HEK293T (cell line): ENCODE results near the gene RBFA.

Source experiments
- CTCF ChIA-PET: fragments of 350-600 bp; formaldehyde crosslinking; extraction: SDS; loops from one replicate; lab custom pipeline; 2021; ENCODE audit warnings: antibody characterized with exemption, inconsistent platforms; lab: Yijun Ruan, JAX
- POLR2A ChIA-PET: fragments of 350-600 bp; formaldehyde crosslinking; extraction: SDS; loops from one replicate; lab custom pipeline; 2020; ENCODE audit warnings: antibody characterized with exemption, inconsistent platforms; lab: Yijun Ruan, JAX
- DNase-seq: peaks from one replicate; pipeline ENCODE4 v3.0.0; 2012; ENCODE audit warnings: mixed read lengths; ENCODE audit errors: extremely low spot score
- BHLHE40 ChIP-seq: fragments of 450-650 bp; IDR thresholded peaks from 2 replicates; pipeline ENCODE4 v1.6.1; 2016; ENCODE audit warnings: mild to moderate bottlenecking, moderate library complexity, borderline replicate concordance
- FOXK2 ChIP-seq: fragments of 450-650 bp; IDR thresholded peaks from 2 replicates; pipeline ENCODE4 v1.6.1; 2016; ENCODE audit warnings: mild to moderate bottlenecking
- FOXM1 ChIP-seq: fragments of 450-650 bp; IDR thresholded peaks from 2 replicates; pipeline ENCODE4 v1.6.1; 2017; ENCODE audit warnings: mild to moderate bottlenecking, borderline replicate concordance
- L3MBTL2 ChIP-seq: fragments of 450-650 bp; conservative IDR thresholded peaks from 2 replicates; pipeline ENCODE4 v1.6.1; 2016; ENCODE audit warnings: mild to moderate bottlenecking
- LEF1 ChIP-seq: fragments of 450-650 bp; IDR thresholded peaks from 2 replicates; pipeline ENCODE4 v1.6.1; 2017; ENCODE audit warnings: mild to moderate bottlenecking, borderline replicate concordance
- NFRKB ChIP-seq: fragments of 450-650 bp; IDR thresholded peaks from 2 replicates; pipeline ENCODE4 v1.6.1; 2016; ENCODE audit warnings: mild to moderate bottlenecking, moderate library complexity
- SP1 ChIP-seq: fragments of 450-650 bp; IDR thresholded peaks from 2 replicates; pipeline ENCODE4 v1.6.1; 2017
- SUZ12 ChIP-seq: fragments of 450-650 bp; IDR thresholded peaks from 2 replicates; pipeline ENCODE4 v1.6.1; 2016; ENCODE audit warnings: mild to moderate bottlenecking
- TARDBP ChIP-seq: fragments of 450-650 bp; IDR thresholded peaks from 2 replicates; pipeline ENCODE4 v1.6.1; 2016
- TF ChIP-seq, protein P1 (sequence below): fragments of 450-650 bp; IDR thresholded peaks from 2 replicates; pipeline ENCODE4 v1.6.1; 2016

The RBFA gene

DNA sequence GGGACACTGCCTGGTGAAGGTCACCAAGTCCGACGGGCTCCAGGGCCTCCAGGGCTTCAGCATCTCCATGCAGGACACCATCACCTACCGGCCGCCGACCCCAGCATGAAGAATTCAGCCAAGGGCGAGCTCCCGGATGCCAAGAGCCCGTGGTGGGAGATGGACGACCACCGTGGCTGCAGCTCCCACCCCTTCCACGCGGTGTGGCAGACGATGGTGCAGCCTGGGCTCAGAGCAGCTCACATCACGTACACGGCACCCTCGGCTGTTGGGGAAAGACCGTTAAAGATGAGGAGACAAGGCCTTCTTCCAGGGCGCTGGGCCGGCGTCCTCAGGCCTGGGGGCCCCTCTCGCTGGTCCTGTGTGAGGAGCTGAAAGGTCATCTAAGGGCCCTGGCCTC lies 43.6 kb downstream of the RBFA start:
- no peak for DNase-seq
- POLR2A ChIA-PET = no interaction called here
- TF ChIP-seq NFRKB (no peak), LEF1 (no peak), FOXK2 (no peak), TARDBP (no peak), SP1 (no peak), BHLHE40 (no peak), SUZ12 (no peak), FOXM1 (no peak), L3MBTL2 (no peak)
- TF ChIP-seq, protein P1, sequence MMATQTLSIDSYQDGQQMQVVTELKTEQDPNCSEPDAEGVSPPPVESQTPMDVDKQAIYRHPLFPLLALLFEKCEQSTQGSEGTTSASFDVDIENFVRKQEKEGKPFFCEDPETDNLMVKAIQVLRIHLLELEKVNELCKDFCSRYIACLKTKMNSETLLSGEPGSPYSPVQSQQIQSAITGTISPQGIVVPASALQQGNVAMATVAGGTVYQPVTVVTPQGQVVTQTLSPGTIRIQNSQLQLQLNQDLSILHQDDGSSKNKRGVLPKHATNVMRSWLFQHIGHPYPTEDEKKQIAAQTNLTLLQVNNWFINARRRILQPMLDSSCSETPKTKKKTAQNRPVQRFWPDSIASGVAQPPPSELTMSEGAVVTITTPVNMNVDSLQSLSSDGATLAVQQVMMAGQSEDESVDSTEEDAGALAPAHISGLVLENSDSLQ = no peak
- CTCF ChIA-PET = no interaction called here
